BJ (cell line): ENCODE results near the gene C2orf69. TPM values are rescaled to one million over a fixed set of nuclear protein-coding genes. Genes with fewer than 3 reads are reported as not detected.

Experiments
- CTCF ChIA-PET: fragments of 350-600 bp; formaldehyde crosslinking; extraction: SDS; loops from one replicate; lab custom pipeline; 2021; ENCODE audit warnings: antibody characterized with exemption, inconsistent platforms; lab: Yijun Ruan, JAX
- POLR2A ChIA-PET: fragments of 300-600 bp; sonication (Branson Sonifier 250); formaldehyde crosslinking; extraction: SDS; loops from one replicate; lab custom pipeline; 2021; ENCODE audit warnings: antibody characterized with exemption; lab: Charles Lee
- DNase-seq: peaks from one replicate; pipeline ENCODE4 v3.0.0-alpha.2; 2011; ENCODE audit warnings: low read depth
- H3K27me3 ChIP-seq: 2 replicates; pipeline ENCODE4 v1.6.0; 2011; ENCODE audit warnings: low read length; ENCODE audit not compliant: control insufficient read depth, insufficient read depth
- H3K36me3 ChIP-seq: 2 replicates; pipeline ENCODE4 v1.5.1; 2011; ENCODE audit warnings: low read length; ENCODE audit not compliant: control insufficient read depth, insufficient read depth
- H3K4me3 ChIP-seq: 2 replicates; pipeline ENCODE4 v1.5.1; 2011; ENCODE audit warnings: low read depth, mild to moderate bottlenecking, control low read depth, low read length
- CTCF ChIP-seq: IDR thresholded peaks from 2 replicates; pipeline ENCODE4 v1.5.1; 2011; ENCODE audit warnings: low read depth, mild to moderate bottlenecking, control low read depth, inconsistent platforms, low read length, moderate library complexity; ENCODE audit not compliant: insufficient read depth
- polyA plus RNA-seq: library from polyadenylated mRNA; depleted of rRNA; stranded (reverse); fragments of >200 nt; gene quantifications from 2 replicates; pipeline ENCODE4 v1.2.3, GENCODE V29; 2011

The C2orf69 gene
- polyA plus RNA-seq, 1 experiment: 2.0 TPM

GRCh38 chr2:199914372-199914958, 3.4 kb downstream of the C2orf69 start:
- H3K36me3 ChIP-seq: peaks cover 1% of the 10 kb centered on the region; the same call in 1 of the 2 replicates
- ChIA-PET CTCF (interaction anchor here (0.6 kb wide), 1 partner anchor 1674 kb away, joined by 3 read pairs; no protein-coding TSS in a partner anchor), POLR2A (no interaction called here)
- no peaks in the 10 kb centered on the region for H3K27me3 ChIP-seq
- H3K4me3 ChIP-seq: no peak overlapping the region
- no peak for TF ChIP-seq CTCF
- no peak for DNase-seq

- H3K36me3 ChIP-seq: peaks cover 1% of the 10 kb centered on the region; the same call in 1 of the 2 replicates
- H3K4me3 ChIP-seq: no peak overlapping the region
- CTCF ChIA-PET: no interaction called here
- H3K27me3 ChIP-seq: no peaks in the 10 kb centered on the region
- no peak for DNase-seq
- POLR2A ChIA-PET: no interaction called here
- no peak for TF ChIP-seq CTCF
Measured at GRCh38 chr2:199916980-199917379, 5.9 kb downstream of the C2orf69 start.

GRCh38 chr2:199922856-199923255, 11.8 kb downstream of the C2orf69 start:
- ChIA-PET CTCF (interaction anchor here (1.2 to 1.5 kb wide), 2 partner anchors 16 to 17 kb away, joined by 3 to 7 read pairs; no protein-coding TSS in a partner anchor), POLR2A (no interaction called here)
- no peak overlapping the region for H3K4me3 ChIP-seq
- no peaks in the 10 kb centered on the region for H3K27me3 ChIP-seq
- DNase-seq: no peak
- no peak for TF ChIP-seq CTCF
- H3K36me3 ChIP-seq: 0 out of 2 replicates have a peak, but pooled peaks cover 1% of the 10 kb centered on the region

GRCh38 chr2:199923924-199924323, 12.8 kb downstream of the C2orf69 start:
- DNase-seq: no peak
- POLR2A ChIA-PET: no interaction called here
- CTCF ChIA-PET: interaction anchor here (1.5 kb wide), 1 partner anchor 16 kb away, joined by 7 read pairs; no protein-coding TSS in a partner anchor
- Histone ChIP-seq H3K27me3 (no peaks in the 10 kb centered on the region), H3K4me3 (no peak overlapping the region), H3K36me3 (0 out of 2 replicates have a peak, but pooled peaks cover 1% of the 10 kb centered on the region)
- TF ChIP-seq CTCF: no peak

GRCh38 chr2:199926806-199927205, 15.7 kb downstream of the C2orf69 start:
- POLR2A ChIA-PET: no interaction called here
- no peak for TF ChIP-seq CTCF
- H3K36me3 ChIP-seq: 0 out of 2 replicates have a peak, but pooled peaks cover 1% of the 10 kb centered on the region
- CTCF ChIA-PET: interaction anchor here (1.3 kb wide), 1 partner anchor 14 kb away, joined by 4 read pairs; no protein-coding TSS in a partner anchor
- no peak overlapping the region for H3K4me3 ChIP-seq
- DNase-seq: no peak
- H3K27me3 ChIP-seq: no peaks in the 10 kb centered on the region
